ENCODE data around the gene AEN. TPM values are rescaled to one million over a fixed set of nuclear protein-coding genes. Genes with fewer than 3 reads are reported as not detected.

Gene AEN
- total and polyA plus RNA-seq, 8 donors: 3.2 to 20.7 (median 5.0) TPM

GRCh38 chr15:88653200-88654064 is 32.3 kb downstream of the AEN start:
- H3K27me3 ChIP-seq: no peaks in the 10 kb centered on the region
- DNase-seq (no peak), ATAC-seq (no peak)
- intact Hi-C loops (cut with DNase I): no loop called here
- TF ChIP-seq CTCF (IDR thresholded peaks at IDR 0.05): no peak
- H3K4me3 ChIP-seq: no peak overlapping the region
- peaks cover 8 to 33% of the 10 kb centered on the region in 2 donors for H3K4me1 ChIP-seq
- peaks cover 0 to 10% of the 10 kb centered on the region in 2 donors for H3K36me3 ChIP-seq
- peak overlapping the region in 1 of 2 donors; percentile 33 for H3K27ac ChIP-seq
- no peaks in the 10 kb centered on the region for H3K9me3 ChIP-seq

- Histone ChIP-seq H3K9me3 (no peaks in the 10 kb centered on the region), H3K27ac (no peak overlapping the region), H3K27me3 (no peaks in the 10 kb centered on the region), H3K4me3 (no peak overlapping the region), H3K4me1 (peaks cover 0 to 21% of the 10 kb centered on the region in 2 donors), H3K36me3 (peaks cover 0 to 10% of the 10 kb centered on the region in 2 donors)
- no peak for TF ChIP-seq CTCF (IDR thresholded peaks at IDR 0.05)
- no peak for ATAC-seq
- intact Hi-C loops (cut with DNase I): no loop called here
- DNase-seq: no peak
These were observed 33.4 kb downstream of the AEN start for GRCh38 chr15:88654430-88655102.

GRCh38 chr15:88655103-88655553 is 34.0 kb downstream of the AEN start:
- Histone ChIP-seq H3K9me3 (no peaks in the 10 kb centered on the region), H3K27ac (peak overlapping the region in 1 of 2 donors; percentile 53), H3K4me1 (peaks cover 0 to 19% of the 10 kb centered on the region in 2 donors), H3K27me3 (no peaks in the 10 kb centered on the region), H3K36me3 (peaks cover 0 to 10% of the 10 kb centered on the region in 2 donors), H3K4me3 (no peak overlapping the region)
- intact Hi-C loops (cut with DNase I): no loop called here
- ATAC-seq (no peak), DNase-seq (no peak)
- TF ChIP-seq CTCF (IDR thresholded peaks at IDR 0.05): no peak

- H3K27ac ChIP-seq: peak overlapping the region in 1 of 2 donors; percentile 53
- no peak for TF ChIP-seq CTCF (IDR thresholded peaks at IDR 0.05)
- ATAC-seq (no peak), DNase-seq (no peak)
- H3K9me3 ChIP-seq: no peaks in the 10 kb centered on the region
- peaks cover 0 to 12% of the 10 kb centered on the region in 2 donors for H3K4me1 ChIP-seq
- H3K36me3 ChIP-seq: peaks cover 0 to 10% of the 10 kb centered on the region in 2 donors
- no peak overlapping the region for H3K4me3 ChIP-seq
- H3K27me3 ChIP-seq: no peaks in the 10 kb centered on the region
- intact Hi-C loops (cut with DNase I): no loop called here
These were observed 34.8 kb downstream of the AEN start for GRCh38 chr15:88655800-88656488.
